ENCODE measurements around the gene FBLN7. TPM values are rescaled to one million over a fixed set of nuclear protein-coding genes. Genes with fewer than 3 reads are reported as not detected.

Gene FBLN7
- total RNA-seq, 1 donor from 2014 or later, result 4.0 TPM

DNA sequence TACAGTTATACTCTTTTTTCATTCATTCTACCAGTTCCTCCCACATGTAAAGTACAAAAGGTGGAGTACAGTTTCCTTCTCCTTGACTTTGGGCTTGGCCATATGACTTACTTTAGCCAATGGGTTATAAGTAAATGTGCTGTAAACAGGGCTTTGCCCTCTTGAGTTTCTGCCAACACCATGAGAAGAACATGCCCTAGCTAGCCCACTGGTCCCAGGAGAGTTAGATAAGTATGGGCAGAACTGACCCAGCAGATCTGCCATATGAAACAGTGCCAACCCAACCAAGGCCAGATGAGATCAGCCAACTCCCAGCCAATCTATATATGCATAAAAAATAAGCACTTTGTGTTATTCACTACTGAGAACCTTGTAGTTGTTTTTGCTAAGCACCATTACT, 91.2 kb downstream of the FBLN7 start:
- no peak for DNase-seq (ENCODE audit: low read depth, low spot score)

DNA sequence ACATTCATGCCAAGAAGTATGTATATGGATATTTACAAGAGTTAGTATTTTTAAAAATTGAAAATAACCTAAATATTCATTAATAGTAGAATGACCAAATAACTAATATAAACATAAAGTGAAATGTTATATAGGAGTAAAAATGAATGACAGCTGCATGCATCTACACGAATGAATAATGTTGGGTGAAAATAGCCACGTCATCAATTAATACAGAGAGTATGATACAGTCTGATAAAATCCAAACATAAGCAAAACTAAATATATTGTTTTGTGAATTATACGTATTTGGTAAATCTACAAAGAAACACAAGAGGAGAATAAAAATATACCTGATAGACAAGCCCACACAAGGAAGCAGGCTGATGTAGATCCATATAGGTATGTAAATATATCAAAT, 92.2 kb downstream of the FBLN7 start:
- DNase-seq (ENCODE audit: low read depth, low spot score), result no peak

Other genes with a start within 250 kb of the FBLN7 start
- gene MERTK, start 239.8 kb upstream of the FBLN7 start, total RNA-seq, result 25.0 and 33.6 TPM in 2 replicates
- gene TMEM87B, start 83.1 kb upstream of the FBLN7 start, total RNA-seq, result 30.2 and 42.8 TPM in 2 replicates
- gene ZC3H8, start 116.7 kb downstream of the FBLN7 start, total RNA-seq, result 4.2 and 5.3 TPM in 2 replicates
- gene ZC3H6, start 137.2 kb downstream of the FBLN7 start, total RNA-seq, result 1.8 and 2.7 TPM in 2 replicates